PC-9 (cell line): ENCODE measurements around the gene HIBADH. TPM values are rescaled to one million over a fixed set of nuclear protein-coding genes. Genes with fewer than 3 reads are reported as not detected.

Experiments used
- BruUV-seq: library from RNA; stranded (reverse); fragments of 400-500 nt; replicated peaks from 2 replicates; lab custom pipeline; 2021; lab: Mats Ljungman, UMichigan
- CTCF ChIA-PET: fragments of 300-600 bp; sonication (Branson Sonifier 250); formaldehyde crosslinking; loops from one replicate; lab custom pipeline; 2022; ENCODE audit warnings: antibody characterized with exemption; lab: Charles Lee
- POLR2A ChIA-PET: fragments of 300-600 bp; sonication (Branson Sonifier 250); formaldehyde crosslinking; loops from one replicate; lab custom pipeline; 2022; ENCODE audit warnings: antibody characterized with exemption; ENCODE audit not compliant: unreplicated experiment; lab: Charles Lee
- DNase-seq, 2 experiments: peaks; one replicate each; pipeline versions ENCODE4 v3.0.0 to v3.0.0-alpha.2; 2015 to 2022; ENCODE audit warnings: mixed read lengths in 1 of 2
- H2AFZ ChIP-seq: fragments of 200-600 bp; sonication (generic); 2 replicates; pipeline ENCODE4 v1.8.1; 2017; ENCODE audit warnings: antibody characterized with exemption
- H3F3A ChIP-seq: fragments of 200-600 bp; sonication (generic); 2 replicates; pipeline ENCODE4 v1.8.1; 2017; ENCODE audit warnings: antibody characterized with exemption, mild to moderate bottlenecking, low read depth; ENCODE audit not compliant: insufficient read depth
- H3K27ac ChIP-seq: fragments of 200-600 bp; sonication (generic); 2 replicates; pipeline ENCODE4 v1.6.1; 2016; ENCODE audit warnings: mixed run types
- H3K27me3 ChIP-seq: fragments of 200-600 bp; sonication (generic); 2 replicates; pipeline ENCODE4 v1.6.1; 2016; ENCODE audit warnings: low read depth, mixed run types; ENCODE audit not compliant: insufficient read depth
- H3K36me3 ChIP-seq: fragments of 200-600 bp; sonication (generic); 2 replicates; pipeline ENCODE4 v1.6.1; 2016; ENCODE audit warnings: low read depth, mixed run types
- H3K4me1 ChIP-seq: fragments of 200-600 bp; sonication (generic); replicated peaks from 2 replicates; pipeline ENCODE4 v1.6.1; 2016; ENCODE audit warnings: mixed run types; ENCODE audit not compliant: insufficient read depth
- H3K4me2 ChIP-seq: fragments of 200-600 bp; sonication (generic); 2 replicates; pipeline ENCODE4 v1.6.1; 2017; ENCODE audit warnings: mixed run types
- H3K4me3 ChIP-seq: fragments of 200-600 bp; sonication (generic); 2 replicates; pipeline ENCODE4 v1.6.1; 2016; ENCODE audit warnings: mixed run types
- H3K79me2 ChIP-seq: fragments of 200-600 bp; sonication (generic); 2 replicates; pipeline ENCODE4 v1.6.1; 2017; ENCODE audit warnings: low read depth, mixed run types
- H3K9me2 ChIP-seq: fragments of 200-600 bp; sonication (generic); 2 replicates; pipeline ENCODE4 v1.8.1; 2017; ENCODE audit warnings: mild to moderate bottlenecking; ENCODE audit not compliant: insufficient read depth
- H3K9me3 ChIP-seq: fragments of 200-600 bp; sonication (generic); 2 replicates; pipeline ENCODE4 v1.8.1; 2016; ENCODE audit warnings: low read depth; ENCODE audit not compliant: insufficient read depth
- H4K20me1 ChIP-seq: fragments of 200-600 bp; sonication (generic); 2 replicates; pipeline ENCODE4 v1.8.1; 2017; ENCODE audit not compliant: insufficient read depth
- EZH2 ChIP-seq: fragments of 200-600 bp; sonication (generic); IDR thresholded peaks from 2 replicates; pipeline ENCODE4 v1.8.0; 2017; ENCODE audit warnings: antibody characterized with exemption, low read depth
- intact Hi-C: fragments of 100-400 bp; cut with micrococcal nuclease; formaldehyde crosslinking; loops from one replicate; pipeline ENCODE4 v1.10.0; 2022; ENCODE audit not compliant: unreplicated experiment
- total RNA-seq: library from RNA; stranded (reverse); gene quantifications from 2 replicates; pipeline ENCODE4 v1.2.3, GENCODE V29; 2021
- TF ChIP-seq, protein P1 (sequence below): fragments of 200-600 bp; sonication (generic); conservative IDR thresholded peaks from 2 replicates; pipeline ENCODE4 v1.6.1; 2017; ENCODE audit warnings: mixed run types, antibody characterized with exemption, mild to moderate bottlenecking, moderate library complexity

The HIBADH gene
- total RNA-seq, 1 experiment from 2014 or later = 73.9 TPM

DNA sequence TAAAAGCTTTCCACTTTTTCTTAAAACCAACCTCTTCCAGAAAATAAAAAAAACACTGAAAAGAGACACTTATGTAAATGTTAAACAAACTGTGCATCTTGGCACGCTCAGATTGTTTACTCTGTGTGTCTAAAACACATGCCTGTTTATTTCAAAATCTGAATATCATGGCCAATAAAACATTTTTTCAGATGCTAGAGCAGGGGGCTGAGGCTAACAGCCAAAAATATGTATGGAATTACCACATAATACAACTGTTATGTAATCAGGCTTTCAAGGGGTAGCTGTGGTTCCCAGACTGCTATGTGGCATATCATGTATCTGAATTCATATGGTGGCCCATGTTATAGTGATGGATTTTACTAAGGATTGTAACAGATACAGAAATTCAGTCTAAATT is 130.4 kb downstream of the HIBADH start:
- Histone ChIP-seq H3K4me1 (no peaks in the 10 kb centered on the region), H3K9me3 (no peaks in the 10 kb centered on the region), H3F3A (no peaks in the 10 kb centered on the region), H3K36me3 (0 out of 2 replicates have a peak, but pooled peaks cover 3% of the 10 kb centered on the region), H3K27ac (no peak overlapping the region), H3K4me2 (no peak overlapping the region), H3K79me2 (no peaks in the 10 kb centered on the region), H3K27me3 (no peaks in the 10 kb centered on the region), H2AFZ (no peak overlapping the region), H3K4me3 (no peak overlapping the region), H3K9me2 (no peaks in the 10 kb centered on the region), H4K20me1 (no peaks in the 10 kb centered on the region)
- BruUV-seq = no TSS peak
- POLR2A ChIA-PET = no interaction called here
- TF ChIP-seq EZH2 = no peak
- TF ChIP-seq, protein P1, sequence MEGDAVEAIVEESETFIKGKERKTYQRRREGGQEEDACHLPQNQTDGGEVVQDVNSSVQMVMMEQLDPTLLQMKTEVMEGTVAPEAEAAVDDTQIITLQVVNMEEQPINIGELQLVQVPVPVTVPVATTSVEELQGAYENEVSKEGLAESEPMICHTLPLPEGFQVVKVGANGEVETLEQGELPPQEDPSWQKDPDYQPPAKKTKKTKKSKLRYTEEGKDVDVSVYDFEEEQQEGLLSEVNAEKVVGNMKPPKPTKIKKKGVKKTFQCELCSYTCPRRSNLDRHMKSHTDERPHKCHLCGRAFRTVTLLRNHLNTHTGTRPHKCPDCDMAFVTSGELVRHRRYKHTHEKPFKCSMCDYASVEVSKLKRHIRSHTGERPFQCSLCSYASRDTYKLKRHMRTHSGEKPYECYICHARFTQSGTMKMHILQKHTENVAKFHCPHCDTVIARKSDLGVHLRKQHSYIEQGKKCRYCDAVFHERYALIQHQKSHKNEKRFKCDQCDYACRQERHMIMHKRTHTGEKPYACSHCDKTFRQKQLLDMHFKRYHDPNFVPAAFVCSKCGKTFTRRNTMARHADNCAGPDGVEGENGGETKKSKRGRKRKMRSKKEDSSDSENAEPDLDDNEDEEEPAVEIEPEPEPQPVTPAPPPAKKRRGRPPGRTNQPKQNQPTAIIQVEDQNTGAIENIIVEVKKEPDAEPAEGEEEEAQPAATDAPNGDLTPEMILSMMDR = no peak
- CTCF ChIA-PET = no interaction called here
- DNase-seq = no peak
- intact Hi-C loops = no loop called here

DNA sequence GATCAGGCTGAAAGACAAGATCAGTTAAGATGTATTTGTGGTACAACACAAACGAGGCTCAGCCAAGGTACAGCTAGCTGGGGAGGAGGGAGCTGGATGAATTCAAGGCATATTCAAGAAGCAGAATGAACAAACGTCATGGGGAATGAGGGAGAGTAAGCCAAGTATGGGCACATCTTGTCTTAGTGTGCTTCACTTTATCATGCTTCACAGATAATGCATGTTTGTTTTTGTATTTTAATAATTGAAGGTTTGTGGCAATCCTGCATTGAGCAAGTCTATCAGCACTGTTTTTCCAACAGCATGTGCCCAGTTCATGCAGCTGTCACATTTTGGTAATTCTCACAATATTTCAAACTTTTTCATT is 135.4 kb downstream of the HIBADH start:
- Histone ChIP-seq H3K36me3 (peaks cover 5% of the 10 kb centered on the region; the same call in 1 of the 2 replicates), H3K27ac (no peak overlapping the region), H3F3A (no peaks in the 10 kb centered on the region), H3K4me3 (no peak overlapping the region), H3K79me2 (no peaks in the 10 kb centered on the region), H3K9me2 (no peaks in the 10 kb centered on the region), H3K4me1 (no peaks in the 10 kb centered on the region), H3K9me3 (no peaks in the 10 kb centered on the region), H4K20me1 (no peaks in the 10 kb centered on the region), H2AFZ (no peak overlapping the region), H3K4me2 (no peak overlapping the region), H3K27me3 (no peaks in the 10 kb centered on the region)
- ChIA-PET CTCF (no interaction called here), POLR2A (no interaction called here)
- intact Hi-C loops = no loop called here
- no TSS peak for BruUV-seq
- no peak for DNase-seq
- TF ChIP-seq EZH2 = no peak
- TF ChIP-seq, protein P1 = no peak

DNA sequence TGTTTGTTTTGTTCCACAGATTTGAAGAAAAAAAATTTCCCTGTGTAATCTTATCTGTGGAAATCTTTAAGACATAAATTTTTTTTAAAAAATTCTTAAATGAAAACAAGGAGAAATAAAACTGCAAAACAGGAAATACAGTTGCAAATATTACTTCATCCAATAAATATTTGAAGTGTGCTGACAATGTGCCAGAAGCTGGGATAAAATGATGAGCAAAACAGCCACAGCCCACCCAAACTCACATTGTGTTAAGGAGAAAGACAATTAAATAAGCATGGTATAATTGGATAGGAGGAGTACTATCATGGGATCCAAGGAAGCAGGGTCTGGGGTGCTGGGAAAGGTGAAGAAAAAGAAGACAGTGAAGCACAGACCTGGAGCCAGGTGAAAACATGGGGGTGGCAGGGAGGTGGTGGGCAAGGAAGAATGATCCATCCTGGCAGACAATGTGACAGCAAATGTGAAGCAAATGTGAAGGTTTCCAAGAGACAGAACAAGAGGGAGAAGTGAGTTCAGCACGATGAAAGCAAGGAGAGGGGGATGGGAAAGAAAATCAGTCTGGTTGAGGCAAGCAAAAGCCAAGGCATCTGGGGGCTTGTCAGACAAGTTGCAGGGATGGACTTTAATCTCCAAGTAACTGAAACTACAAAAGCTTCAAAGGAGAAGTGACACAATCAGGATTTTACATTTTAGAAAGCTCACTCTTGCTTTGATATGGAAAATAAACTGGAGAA is 135.9 kb downstream of the HIBADH start:
- TF ChIP-seq, protein P1 = no peak
- TF ChIP-seq EZH2 = no peak
- no peak for DNase-seq
- Histone ChIP-seq H3K9me3 (no peaks in the 10 kb centered on the region), H3K27me3 (no peaks in the 10 kb centered on the region), H3K9me2 (no peaks in the 10 kb centered on the region), H3K4me3 (no peak overlapping the region), H3K36me3 (peaks cover 5% of the 10 kb centered on the region; the same call in 1 of the 2 replicates), H3K4me2 (no peak overlapping the region), H2AFZ (no peak overlapping the region), H4K20me1 (no peaks in the 10 kb centered on the region), H3K4me1 (no peaks in the 10 kb centered on the region), H3K79me2 (no peaks in the 10 kb centered on the region), H3K27ac (no peak overlapping the region), H3F3A (no peaks in the 10 kb centered on the region)
- POLR2A ChIA-PET = no interaction called here
- CTCF ChIA-PET = no interaction called here
- BruUV-seq = no TSS peak
- intact Hi-C loops = no loop called here
